D341Med (cell line): ENCODE results near the gene PLEKHM2.

Source experiments
- DNase-seq: peaks from one replicate; pipeline ENCODE4 v3.0.0; 2012; ENCODE audit warnings: low spot score

The PLEKHM2 gene

GRCh38 chr1:15760520-15761211, 76.5 kb downstream of the PLEKHM2 start:
- DNase-seq, result no peak

DNA sequence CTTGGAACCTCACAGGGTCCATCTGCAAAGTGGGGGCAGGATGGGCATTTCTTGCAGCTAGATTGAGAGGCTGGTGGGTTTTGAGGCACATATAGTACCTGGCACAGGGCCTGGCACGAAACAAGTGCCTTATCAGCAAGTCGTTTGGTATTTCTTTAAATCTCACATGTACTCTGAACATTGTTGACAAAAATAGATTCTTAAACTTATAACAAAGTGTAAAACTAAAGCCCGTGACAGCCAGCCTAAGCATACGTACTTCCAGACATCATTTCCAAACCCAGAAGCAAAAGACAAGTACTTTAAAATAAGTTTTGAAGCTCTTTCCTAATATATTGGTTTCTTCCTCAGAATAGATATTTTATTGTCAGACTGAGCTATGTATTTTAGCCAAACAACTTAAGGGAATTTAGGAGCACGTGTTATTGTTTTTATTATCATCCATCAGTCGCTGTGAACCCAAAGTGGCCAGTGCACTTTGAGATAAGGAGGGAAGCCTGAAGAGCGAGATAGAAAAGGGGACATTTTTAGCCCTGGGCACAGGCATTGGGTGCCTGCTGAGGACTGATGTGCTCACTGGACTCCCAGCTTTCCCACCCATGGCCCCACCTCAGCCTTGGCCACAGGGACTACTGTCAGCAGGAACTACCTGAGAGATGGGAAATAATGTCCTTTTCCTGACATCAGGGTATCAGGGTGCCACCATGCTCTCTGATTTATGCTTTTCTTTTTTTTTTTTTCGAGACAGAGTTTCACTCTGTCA, 77.4 kb downstream of the PLEKHM2 start:
- no peak for DNase-seq

DNA sequence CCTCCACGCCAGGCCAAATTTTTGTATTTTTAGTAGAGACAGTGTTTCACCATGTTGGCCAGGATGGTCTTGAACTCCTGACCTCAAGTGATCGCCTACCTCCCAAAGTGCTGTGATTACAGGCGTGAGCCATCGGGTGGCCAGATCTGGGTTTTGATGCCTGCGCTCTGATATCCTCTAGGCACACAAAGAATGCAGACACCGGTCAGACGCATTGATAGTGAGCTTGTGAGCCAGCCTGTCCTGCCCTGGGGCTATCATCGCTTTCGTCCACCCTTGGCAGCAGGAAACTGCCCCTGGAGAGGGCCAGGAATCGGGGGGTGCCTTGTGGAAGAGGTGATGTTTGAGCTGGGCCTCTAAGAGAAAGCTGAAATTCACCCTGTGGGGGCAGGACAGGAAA, 78.4 kb downstream of the PLEKHM2 start:
- no peak for DNase-seq

- no peak for DNase-seq
Measured at GRCh38 chr1:15764269-15764764, 80.2 kb downstream of the PLEKHM2 start.

GRCh38 chr1:15764890-15765289, 80.8 kb downstream of the PLEKHM2 start:
- no peak for DNase-seq

DNA sequence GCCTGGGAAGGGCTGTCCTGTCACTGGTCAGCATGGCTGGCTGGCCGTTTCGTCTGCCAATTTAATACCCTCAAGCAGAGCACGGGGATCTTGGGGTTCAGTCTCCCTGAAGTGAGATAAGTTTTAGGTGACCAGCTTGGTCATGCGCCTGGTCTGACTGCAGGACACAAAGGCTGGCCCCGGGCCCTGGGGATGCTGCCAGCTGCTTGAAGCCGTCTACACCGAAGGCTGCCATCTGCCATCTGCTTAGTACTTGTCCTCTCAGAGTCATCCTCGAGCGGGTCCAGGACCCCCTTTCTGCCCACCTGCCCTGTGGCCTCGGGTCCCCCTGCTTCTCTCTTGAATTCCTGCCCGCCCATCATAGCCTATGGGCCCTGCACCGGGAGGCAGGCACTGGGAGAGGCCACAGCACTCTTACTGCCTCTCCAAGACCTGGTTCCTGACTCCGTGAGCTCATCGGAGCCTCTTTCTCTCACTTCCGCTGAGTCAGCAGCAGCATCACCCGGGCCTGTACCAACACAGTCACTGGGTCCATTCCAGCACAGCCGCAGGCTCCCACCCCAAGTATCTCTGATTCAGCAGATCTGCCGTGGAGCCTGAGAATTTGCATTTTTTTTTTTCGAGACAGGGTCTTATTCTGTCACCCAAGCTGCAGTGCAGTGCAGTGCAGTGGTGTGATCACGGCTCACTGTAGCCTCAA, 81.5 kb downstream of the PLEKHM2 start:
- no peak for DNase-seq

GRCh38 chr1:15767941-15768340, 83.8 kb downstream of the PLEKHM2 start:
- DNase-seq, result no peak

GRCh38 chr1:15768388-15768787, 84.3 kb downstream of the PLEKHM2 start:
- DNase-seq, result no peak

DNA sequence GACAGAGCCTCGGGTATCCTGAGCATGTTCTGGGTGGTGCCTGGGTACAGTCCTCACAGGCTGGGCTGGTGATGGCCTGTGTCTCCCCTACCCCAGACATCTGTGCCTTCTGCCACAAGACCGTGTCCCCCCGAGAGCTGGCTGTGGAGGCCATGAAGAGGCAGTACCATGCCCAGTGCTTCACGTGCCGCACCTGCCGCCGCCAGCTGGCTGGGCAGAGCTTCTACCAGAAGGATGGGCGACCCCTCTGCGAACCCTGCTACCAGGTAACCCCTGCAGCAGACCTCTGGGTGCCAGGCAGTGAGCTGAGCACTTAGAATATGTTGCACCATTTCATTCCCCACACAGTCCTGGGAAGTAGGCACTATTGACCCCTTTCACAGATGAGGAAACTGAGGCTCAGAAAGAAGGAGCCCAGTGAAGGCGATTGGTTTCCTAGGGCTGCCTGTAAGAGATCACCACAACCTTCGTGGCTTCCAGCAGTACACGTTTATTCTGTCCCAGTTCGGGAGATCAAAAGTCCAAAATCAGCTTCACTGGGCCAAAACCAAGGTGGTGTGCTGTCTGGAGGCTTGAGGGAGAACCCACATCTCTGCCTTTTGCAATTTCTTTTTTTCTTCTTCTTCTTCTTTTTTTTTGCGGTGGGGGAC, 86.3 kb downstream of the PLEKHM2 start:
- no peak for DNase-seq

GRCh38 chr1:15771836-15772515, 87.9 kb downstream of the PLEKHM2 start:
- no peak for DNase-seq

GRCh38 chr1:15775706-15776105, 91.6 kb downstream of the PLEKHM2 start:
- no peak for DNase-seq

DNA sequence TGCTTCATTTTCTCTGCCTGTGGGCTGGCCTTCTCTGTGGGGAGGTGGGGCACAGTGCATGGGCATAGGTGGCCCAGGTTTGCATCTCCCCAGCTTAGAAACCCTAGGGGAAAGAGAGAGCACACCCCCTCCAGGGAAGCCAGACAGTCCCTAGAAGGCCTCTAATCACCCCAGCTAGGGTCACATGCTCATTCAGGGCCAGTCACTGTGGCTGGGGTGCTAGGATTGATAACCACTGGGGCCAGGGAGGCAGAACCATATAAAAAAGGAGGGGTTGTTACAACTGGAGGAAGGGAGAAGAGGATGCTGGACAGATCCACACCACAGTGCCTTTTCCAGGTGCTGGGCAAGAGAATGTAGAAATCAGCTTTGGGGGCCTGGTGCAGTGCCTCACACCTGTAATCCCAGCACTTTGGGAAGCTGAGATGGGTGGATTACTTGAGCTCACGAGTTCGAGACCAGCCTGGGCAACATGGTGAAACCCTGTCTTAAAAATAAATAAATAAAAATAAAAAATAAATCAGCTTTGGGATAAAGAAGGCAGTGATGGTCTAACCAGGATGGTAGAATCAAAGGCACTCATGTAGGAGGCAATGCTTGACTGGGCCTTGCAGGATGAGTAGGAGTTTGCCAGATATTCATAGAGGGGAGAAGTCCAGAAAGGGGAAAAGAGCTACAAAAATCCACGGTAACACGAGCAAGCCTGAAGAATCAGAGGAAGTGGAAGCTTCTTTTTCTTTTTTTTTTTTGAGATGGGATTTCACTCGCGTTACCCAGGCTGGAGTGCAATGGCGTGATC, 94.0 kb downstream of the PLEKHM2 start:
- no peak for DNase-seq
